Activated naive CD8-positive, alpha-beta T cell treated with anti-CD3 and anti-CD28 coated beads for 36 hours (primary cell): ENCODE results near the gene RFC5. TPM values are rescaled to one million over a fixed set of nuclear protein-coding genes. Genes with fewer than 3 reads are reported as not detected.
A peak's percentile ranks its signal among the peaks of the same experiment; 100 is the strongest.
"Not testable (repeated sequence)": the region's sequence is repeated elsewhere in the genome, so short reads cannot be mapped to it uniquely, and the experiment has no call there.

Experiments used
- DNase-seq: peaks from one replicate; pipeline ENCODE4 v3.0.0; 2021
- H3K27ac Mint-ChIP-seq: one replicate; pipeline ENCODE4 v1.8.0; 2022; ENCODE audit warnings: mild to moderate bottlenecking, moderate library complexity, mixed read lengths
- H3K27me3 Mint-ChIP-seq: one replicate; pipeline ENCODE4 v1.8.0; 2022; ENCODE audit warnings: mild to moderate bottlenecking, mixed read lengths
- H3K36me3 Mint-ChIP-seq: one replicate; pipeline ENCODE4 v1.8.0; 2021; ENCODE audit warnings: mild to moderate bottlenecking, mixed read lengths
- H3K4me1 Mint-ChIP-seq: one replicate; pipeline ENCODE4 v1.8.0; 2021; ENCODE audit warnings: mixed read lengths
- H3K4me3 Mint-ChIP-seq: one replicate; pipeline ENCODE4 v1.8.0; 2022; ENCODE audit warnings: mild to moderate bottlenecking, moderate library complexity, mixed read lengths
- H3K9me3 Mint-ChIP-seq: one replicate; pipeline ENCODE4 v1.8.0; 2022; ENCODE audit warnings: mixed read lengths
- total RNA-seq, 2 experiments: library from RNA; stranded (reverse); gene quantifications; one replicate each; pipeline ENCODE4 v1.2.3, GENCODE V29; 2021

RFC5 gene
- total RNA-seq, 2 experiments from 2014 or later, result 71.7 to 72.5 TPM

DNA sequence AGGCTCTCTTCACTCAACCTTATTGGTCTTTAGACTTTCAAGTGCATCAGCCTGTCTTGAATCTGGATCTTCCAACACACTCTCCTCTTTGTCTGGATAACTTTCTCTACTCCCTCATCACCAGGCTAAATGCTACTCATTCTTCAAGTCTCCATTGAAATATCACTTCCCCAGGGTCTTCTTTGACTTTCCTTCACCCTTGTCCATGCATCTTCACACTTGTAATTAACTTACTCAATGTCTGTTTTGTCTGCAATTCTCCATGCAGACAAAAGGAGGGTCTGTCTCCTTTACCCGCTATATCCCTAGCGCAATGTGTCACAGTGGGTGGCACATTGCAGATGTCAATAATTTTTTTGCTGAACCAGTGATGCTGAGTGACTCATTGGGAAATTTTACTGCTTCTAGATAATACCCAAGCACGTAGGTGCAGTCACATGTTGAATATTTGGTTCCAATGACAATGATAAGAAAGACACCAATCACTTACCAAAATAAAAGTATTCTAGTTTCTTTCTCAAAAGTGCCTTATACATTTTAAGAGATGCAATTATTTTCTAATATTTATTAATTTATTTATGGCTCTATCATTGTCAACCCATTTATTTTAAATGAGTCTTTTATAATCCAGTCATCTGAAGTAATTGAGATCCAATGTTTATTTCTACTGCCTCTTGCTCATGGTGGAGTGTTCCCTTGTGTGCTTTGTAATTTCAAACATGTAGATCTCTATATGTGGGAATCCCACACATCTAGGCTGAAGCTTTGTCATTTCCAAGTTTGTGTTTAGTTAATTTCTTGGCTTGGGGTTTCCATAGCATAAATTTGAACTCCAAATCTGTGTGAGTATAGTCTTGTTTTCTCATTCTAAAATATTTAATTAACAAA is 21.7 kb upstream of the RFC5 start:
- Mint-ChIP-seq H3K27ac (no peak overlapping the region), H3K9me3 (peaks cover 1% of the 10 kb centered on the region), H3K36me3 (no peaks in the 10 kb centered on the region), H3K27me3 (peaks cover 18% of the 10 kb centered on the region), H3K4me1 (no peaks in the 10 kb centered on the region), H3K4me3 (no peak overlapping the region)
- no peak for DNase-seq

DNA sequence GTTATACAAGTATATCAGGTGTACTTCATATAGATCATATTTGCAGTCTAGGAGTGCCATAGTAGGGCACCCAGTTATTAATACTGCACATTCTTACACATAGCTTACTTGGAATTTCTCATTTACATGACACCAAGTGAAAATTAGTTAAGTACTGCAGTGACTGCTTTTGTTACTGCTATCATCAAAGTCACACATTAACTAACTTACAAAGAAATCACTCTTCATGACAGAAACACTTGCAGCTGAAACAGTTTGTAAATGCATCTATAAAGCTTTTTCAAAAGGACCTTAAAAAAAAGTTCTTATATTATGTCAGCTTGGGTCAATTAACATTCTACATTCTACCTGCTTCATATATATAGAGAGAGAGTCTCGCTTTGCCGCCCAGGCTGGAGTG is 17.8 kb upstream of the RFC5 start:
- Mint-ChIP-seq H3K36me3 (no peaks in the 10 kb centered on the region), H3K4me1 (peaks cover 2% of the 10 kb centered on the region), H3K9me3 (peaks cover 4% of the 10 kb centered on the region), H3K27me3 (no peaks in the 10 kb centered on the region), H3K27ac (no peak overlapping the region), H3K4me3 (no peak overlapping the region)
- no peak for DNase-seq

GRCh38 chr12:117999806-118000205 is 16.7 kb upstream of the RFC5 start:
- not testable (repeated sequence) for H3K4me3 Mint-ChIP-seq, H3K27ac Mint-ChIP-seq, H3K27me3 Mint-ChIP-seq, DNase-seq, H3K9me3 Mint-ChIP-seq, H3K36me3 Mint-ChIP-seq, H3K4me1 Mint-ChIP-seq

- Mint-ChIP-seq H3K4me3 (no peak overlapping the region), H3K27me3 (peaks cover 4% of the 10 kb centered on the region), H3K4me1 (peaks cover under 1% of the 10 kb centered on the region), H3K27ac (no peak overlapping the region), H3K36me3 (no peaks in the 10 kb centered on the region), H3K9me3 (no peaks in the 10 kb centered on the region)
- DNase-seq, result no peak
Observed at GRCh38 chr12:118010903-118011302, 5.6 kb upstream of the RFC5 start.

DNA sequence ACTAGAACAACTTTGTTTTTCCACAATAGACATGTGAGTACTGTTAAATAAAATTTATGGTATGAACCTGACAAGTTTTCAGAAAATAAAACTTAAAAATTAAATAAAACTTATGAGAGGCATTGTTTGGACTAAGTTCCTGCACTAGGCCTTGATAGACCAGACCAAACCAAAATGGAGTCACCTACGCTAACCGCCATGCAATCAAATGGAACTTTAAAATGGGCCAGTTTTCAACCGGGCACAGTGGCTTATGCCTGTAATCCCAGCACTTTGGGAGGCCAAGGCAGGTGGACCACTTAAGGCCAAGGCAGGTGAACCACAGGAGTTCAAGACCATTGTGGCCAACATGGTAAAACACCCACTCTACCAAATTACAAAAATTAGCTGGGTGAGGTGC is 5.1 kb upstream of the RFC5 start:
- Mint-ChIP-seq H3K36me3 (no peaks in the 10 kb centered on the region), H3K4me3 (no peak overlapping the region), H3K27me3 (peaks cover 4% of the 10 kb centered on the region), H3K4me1 (peaks cover 4% of the 10 kb centered on the region), H3K27ac (no peak overlapping the region), H3K9me3 (no peaks in the 10 kb centered on the region)
- DNase-seq, result no peak

GRCh38 chr12:118011961-118012360 is 4.5 kb upstream of the RFC5 start:
- Mint-ChIP-seq H3K4me3 (no peak overlapping the region), H3K9me3 (no peaks in the 10 kb centered on the region), H3K27me3 (peaks cover 4% of the 10 kb centered on the region), H3K27ac (no peak overlapping the region), H3K36me3 (no peaks in the 10 kb centered on the region), H3K4me1 (peaks cover 5% of the 10 kb centered on the region)
- no peak for DNase-seq

GRCh38 chr12:118013283-118013682 is 3.2 kb upstream of the RFC5 start:
- Mint-ChIP-seq H3K4me3 (no peak overlapping the region), H3K9me3 (no peaks in the 10 kb centered on the region)

DNA sequence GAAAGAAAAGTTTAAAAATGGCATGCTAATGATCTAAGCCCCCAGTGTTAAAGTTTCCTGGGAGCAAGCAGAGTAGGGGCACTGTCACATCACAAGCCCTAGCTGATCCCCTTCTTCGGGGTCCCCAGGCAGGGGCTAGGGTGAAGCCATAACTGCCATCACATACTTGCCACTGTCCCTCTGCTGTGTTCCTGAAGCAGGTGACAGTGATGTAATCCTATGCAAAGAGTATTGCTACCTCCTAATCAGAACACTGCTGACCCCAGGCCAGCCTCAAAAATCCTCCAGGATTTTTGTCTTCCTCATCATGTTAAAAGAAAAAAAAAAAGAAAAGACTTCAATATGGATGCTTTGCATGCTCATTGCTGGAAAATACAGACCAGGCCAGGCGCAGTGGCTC is 1.2 kb upstream of the RFC5 start:
- Mint-ChIP-seq H3K27me3 (no peaks in the 10 kb centered on the region), H3K4me1 (peaks cover 12% of the 10 kb centered on the region), H3K9me3 (no peaks in the 10 kb centered on the region), H3K27ac (no peak overlapping the region), H3K4me3 (no peak overlapping the region), H3K36me3 (peaks cover 14% of the 10 kb centered on the region)
- DNase-seq, result no peak

More at GRCh38 chr12:118013283-118013682, 3.2 kb upstream of the RFC5 start:
- peaks cover 10% of the 10 kb centered on the region for H3K4me1 Mint-ChIP-seq
- H3K27ac Mint-ChIP-seq, result no peak overlapping the region
- no peak for DNase-seq
- H3K27me3 Mint-ChIP-seq, result no peaks in the 10 kb centered on the region
- H3K36me3 Mint-ChIP-seq, result peaks cover 7% of the 10 kb centered on the region

DNA sequence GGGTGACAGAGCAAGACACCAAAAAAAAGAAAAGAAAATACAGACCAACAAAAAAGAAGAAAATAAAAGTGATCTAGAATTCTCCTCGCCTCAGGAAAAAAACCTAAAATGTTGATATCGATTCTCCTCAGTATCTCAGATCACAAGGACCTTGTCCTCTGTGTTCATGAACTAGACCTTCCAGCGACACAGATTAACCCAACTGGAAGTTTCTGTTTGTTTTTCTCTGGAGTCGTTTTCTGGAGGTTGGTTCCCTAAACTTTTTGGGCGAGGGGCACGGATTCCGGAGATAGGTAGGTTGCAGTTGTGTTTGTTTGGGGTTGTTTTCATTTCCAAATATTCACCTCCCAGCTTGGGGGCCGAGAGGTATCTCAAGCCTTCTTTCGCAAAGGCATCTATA is 559 bp upstream of the RFC5 start:
- Mint-ChIP-seq H3K9me3 (no peaks in the 10 kb centered on the region), H3K4me3 (no peak overlapping the region), H3K4me1 (peaks cover 12% of the 10 kb centered on the region), H3K27me3 (no peaks in the 10 kb centered on the region), H3K27ac (no peak overlapping the region), H3K36me3 (peaks cover 17% of the 10 kb centered on the region)
- DNase-seq, result no peak

DNA sequence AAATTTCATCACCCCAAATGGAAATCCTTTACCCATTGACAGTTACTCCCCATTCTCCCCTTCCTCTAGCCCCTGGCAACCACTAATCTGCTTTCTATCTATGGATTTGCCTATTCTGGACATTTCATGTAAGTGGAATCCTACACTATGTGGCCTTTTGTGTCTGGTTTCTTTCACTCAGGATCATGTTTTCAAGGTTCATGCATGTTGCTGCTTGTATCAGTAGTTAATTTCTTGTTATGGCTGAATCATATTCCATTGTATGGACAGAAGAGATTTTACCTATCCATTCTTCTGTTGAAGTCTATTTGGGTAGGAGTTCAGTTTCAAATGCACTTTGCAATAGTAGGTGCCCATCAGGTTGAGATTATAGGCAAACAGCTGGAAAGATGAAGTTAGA is 1.4 kb downstream of the RFC5 start:
- Mint-ChIP-seq H3K36me3 (peaks cover 29% of the 10 kb centered on the region), H3K4me1 (peaks cover 12% of the 10 kb centered on the region), H3K9me3 (no peaks in the 10 kb centered on the region), H3K4me3 (peak overlapping the region; percentile 89), H3K27me3 (no peaks in the 10 kb centered on the region), H3K27ac (no peak overlapping the region)
- DNase-seq, result no peak

DNA sequence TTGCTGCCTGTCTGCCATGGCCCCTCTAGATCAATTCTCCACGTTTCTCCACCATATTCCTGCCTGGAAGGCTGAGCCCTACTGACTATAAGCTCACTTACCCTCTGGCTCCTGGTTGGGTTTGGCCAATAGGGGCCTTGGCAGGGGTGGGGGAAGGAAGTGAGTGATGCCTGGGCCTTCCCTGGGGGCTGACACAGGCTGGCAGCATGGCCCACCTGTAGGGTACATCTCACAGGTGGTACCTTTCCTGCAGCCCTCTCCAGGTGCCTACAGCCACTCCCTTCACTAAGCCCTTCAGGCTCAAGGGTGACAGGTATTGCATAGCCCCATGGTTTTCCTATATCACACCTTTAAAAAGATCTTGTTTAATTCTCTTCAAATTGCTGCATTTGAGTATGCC is 3.5 kb downstream of the RFC5 start:
- Mint-ChIP-seq H3K36me3 (peaks cover 33% of the 10 kb centered on the region), H3K4me3 (no peak overlapping the region), H3K4me1 (peaks cover 12% of the 10 kb centered on the region), H3K27ac (no peak overlapping the region), H3K9me3 (no peaks in the 10 kb centered on the region), H3K27me3 (no peaks in the 10 kb centered on the region)
- DNase-seq, result no peak

- H3K4me1 Mint-ChIP-seq, H3K9me3 Mint-ChIP-seq: not testable (repeated sequence)
Observed at GRCh38 chr12:118022097-118022727, 5.7 kb downstream of the RFC5 start.

GRCh38 chr12:118022728-118023109 is 6.2 kb downstream of the RFC5 start:
- Mint-ChIP-seq H3K4me3 (no peak overlapping the region), H3K4me1 (peaks cover 8% of the 10 kb centered on the region), H3K36me3 (peaks cover 43% of the 10 kb centered on the region), H3K27ac (no peak overlapping the region), H3K9me3 (no peaks in the 10 kb centered on the region), H3K27me3 (no peaks in the 10 kb centered on the region)
- DNase-seq, result no peak

More at GRCh38 chr12:118022097-118022727, 5.7 kb downstream of the RFC5 start:
- DNase-seq, H3K4me3 Mint-ChIP-seq, H3K27ac Mint-ChIP-seq, H3K27me3 Mint-ChIP-seq: not testable (repeated sequence)
- peaks cover 44% of the 10 kb centered on the region for H3K36me3 Mint-ChIP-seq

DNA sequence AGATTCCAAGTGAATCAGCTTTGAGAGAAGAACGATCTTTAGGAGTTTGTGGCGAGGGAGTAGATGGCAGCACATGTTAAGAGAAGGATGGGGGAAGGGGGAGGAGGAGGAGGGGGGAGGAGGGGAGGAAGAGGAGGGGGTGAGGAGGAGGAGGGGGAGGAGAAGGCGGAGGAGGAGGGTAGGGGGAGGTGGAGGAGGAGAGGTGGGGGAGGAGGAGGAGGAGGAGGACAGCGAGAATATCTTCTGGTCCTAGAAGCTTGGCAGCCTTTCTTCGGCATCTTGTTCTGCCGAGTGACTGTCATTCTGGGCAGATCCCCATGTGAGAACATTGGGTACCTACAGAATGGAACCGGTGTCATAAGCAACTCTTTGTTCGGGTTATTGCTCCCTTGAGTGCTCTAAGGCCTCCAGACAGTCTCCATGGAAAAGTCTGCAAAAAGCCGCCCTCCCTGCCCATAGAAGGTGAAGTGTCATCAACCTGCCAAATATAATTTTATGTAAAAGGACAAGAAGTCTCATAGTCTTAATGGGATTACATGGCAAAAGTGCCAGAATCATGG is 6.9 kb downstream of the RFC5 start:
- Mint-ChIP-seq H3K36me3 (peaks cover 43% of the 10 kb centered on the region), H3K4me3 (no peak overlapping the region), H3K27ac (no peak overlapping the region), H3K9me3 (no peaks in the 10 kb centered on the region), H3K27me3 (no peaks in the 10 kb centered on the region), H3K4me1 (peaks cover 2% of the 10 kb centered on the region)
- DNase-seq, result no peak

- no peak overlapping the region for H3K4me3 Mint-ChIP-seq
- no peak for DNase-seq
- H3K9me3 Mint-ChIP-seq, result no peaks in the 10 kb centered on the region
- peaks cover 47% of the 10 kb centered on the region for H3K36me3 Mint-ChIP-seq
- no peak overlapping the region for H3K27ac Mint-ChIP-seq
- peaks cover 3% of the 10 kb centered on the region for H3K4me1 Mint-ChIP-seq
- H3K27me3 Mint-ChIP-seq, result no peaks in the 10 kb centered on the region
Observed at GRCh38 chr12:118025168-118025567, 8.7 kb downstream of the RFC5 start.
